Left colon (tissue), 2 donors: Measurements from ENCODE around the gene TBC1D20. TPM values are rescaled to one million over a fixed set of nuclear protein-coding genes. Genes with fewer than 3 reads are reported as not detected.
"Not testable (repeated sequence)": the region's sequence is repeated elsewhere in the genome, so short reads cannot be mapped to it uniquely, and the experiment has no call there.

Experiments
- ATAC-seq: fragments of 200-7000 bp; cut with Tn5 transposase; one replicate; pipeline ENCODE4 v1.9.1; 2020; ENCODE audit warnings: mild to moderate bottlenecking, moderate library complexity
- DNase-seq, 2 donors: peaks; one replicate each; pipeline ENCODE4 v3.0.0-alpha.2; 2020
- intact Hi-C, 2 donors: fragments of 100-400 bp; cut with DNase I in 1 of 2; cut with micrococcal nuclease in 1 of 2; formaldehyde crosslinking; loops; one replicate each; pipeline versions ENCODE4 v1.11.2 to v1.14.0; 2022; cut with DNase I, micrococcal nuclease
- total RNA-seq, 2 donors: library from RNA; stranded (reverse); fragmentation: NEBNext Ultra II Directional; extraction: Animal tissue kit (Norgen Biotek cat#: 25700); gene quantifications; one replicate each; pipeline ENCODE4 v1.2.1, GENCODE V29; 2021
- donor health status: DM: no; HTN: no; CAD: no.
- donor health status: DM: yes; HTN: yes; CAD: no.

The TBC1D20 gene
- total RNA-seq, 2 donors from 2014 or later: 29.0 to 32.3 TPM

- ATAC-seq (no peak), DNase-seq (no peak)
These were observed 15.9 kb upstream of the TBC1D20 start for GRCh38 chr20:478010-478948.

GRCh38 chr20:476561-477249, 14.4 kb upstream of the TBC1D20 start:
- intact Hi-C loops: loop anchor here in 1 of 2 donors (2.0 kb wide), 1 partner anchor 122 kb away; no protein-coding TSS in a partner anchor
- not testable (repeated sequence) for DNase-seq, ATAC-seq

More at GRCh38 chr20:478010-478948, 15.9 kb upstream of the TBC1D20 start:
- intact Hi-C loops: no loop called here

- intact Hi-C loops: loop anchor here in 1 of 2 donors (2.0 kb wide), 1 partner anchor 121 kb away; no protein-coding TSS in a partner anchor
- DNase-seq (no peak), ATAC-seq (peak; percentile 85)
These were observed 13.4 kb upstream of the TBC1D20 start for GRCh38 chr20:475463-476357.

GRCh38 chr20:474581-474980, 12.2 kb upstream of the TBC1D20 start:
- DNase-seq (no peak), ATAC-seq (no peak)
- intact Hi-C loops: no loop called here

DNA sequence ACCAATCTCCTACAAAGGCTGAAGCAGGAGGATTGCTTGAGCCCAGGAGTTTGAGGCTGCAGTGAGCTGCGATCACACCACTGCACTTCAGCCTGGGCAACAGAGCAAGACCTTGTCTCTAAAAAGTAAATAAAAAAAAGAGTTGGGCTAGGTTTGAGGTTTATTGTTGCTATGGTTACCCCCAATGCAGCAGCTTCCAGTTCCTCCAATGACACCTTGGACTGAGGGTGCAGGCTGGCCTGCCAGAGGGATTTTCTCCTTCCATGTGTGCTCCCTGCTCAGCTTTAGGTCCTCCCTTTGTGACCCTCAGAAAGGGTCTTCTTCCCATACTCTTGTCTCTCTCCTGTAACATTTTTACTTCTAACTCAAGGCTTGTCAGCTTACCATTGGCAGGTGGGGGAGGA, 10.6 kb upstream of the TBC1D20 start:
- ATAC-seq (peak; percentile 7), DNase-seq (no peak)
- intact Hi-C loops: no loop called here

DNA sequence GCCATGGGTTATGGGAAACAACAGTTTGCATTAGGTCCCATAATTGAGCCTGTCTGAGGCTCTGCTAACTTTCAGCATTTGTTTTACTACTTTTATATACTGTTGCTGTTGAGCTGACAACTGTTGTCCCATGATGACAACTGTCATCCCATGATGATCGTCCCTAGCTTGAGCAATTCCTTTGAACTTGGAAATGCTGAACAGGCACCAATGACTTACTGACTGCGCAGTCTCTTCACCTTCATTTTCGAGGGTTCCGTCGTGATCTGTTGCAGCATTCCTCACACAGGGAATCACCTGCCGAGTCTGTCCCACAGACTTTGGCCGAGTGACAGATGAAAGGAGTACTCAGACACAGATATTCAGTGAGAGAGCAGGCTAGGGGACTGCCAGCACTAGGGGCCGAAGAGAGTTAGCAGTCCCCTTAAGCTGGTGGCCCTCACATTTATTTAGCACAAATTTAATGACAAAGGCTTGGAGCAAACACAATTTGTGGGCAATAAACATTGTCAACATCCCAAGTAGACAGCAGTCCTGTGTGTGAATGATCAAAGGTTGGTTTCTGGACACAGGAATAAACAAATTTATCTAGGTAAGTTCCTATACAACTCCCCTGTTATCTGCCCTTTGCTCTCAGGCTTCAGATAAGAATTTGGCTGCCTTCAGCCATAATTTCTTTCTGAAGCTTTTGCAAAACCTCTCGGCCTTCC, 10.0 kb upstream of the TBC1D20 start:
- ATAC-seq (peak; percentile 63), DNase-seq (no peak)
- intact Hi-C loops: no loop called here

DNA sequence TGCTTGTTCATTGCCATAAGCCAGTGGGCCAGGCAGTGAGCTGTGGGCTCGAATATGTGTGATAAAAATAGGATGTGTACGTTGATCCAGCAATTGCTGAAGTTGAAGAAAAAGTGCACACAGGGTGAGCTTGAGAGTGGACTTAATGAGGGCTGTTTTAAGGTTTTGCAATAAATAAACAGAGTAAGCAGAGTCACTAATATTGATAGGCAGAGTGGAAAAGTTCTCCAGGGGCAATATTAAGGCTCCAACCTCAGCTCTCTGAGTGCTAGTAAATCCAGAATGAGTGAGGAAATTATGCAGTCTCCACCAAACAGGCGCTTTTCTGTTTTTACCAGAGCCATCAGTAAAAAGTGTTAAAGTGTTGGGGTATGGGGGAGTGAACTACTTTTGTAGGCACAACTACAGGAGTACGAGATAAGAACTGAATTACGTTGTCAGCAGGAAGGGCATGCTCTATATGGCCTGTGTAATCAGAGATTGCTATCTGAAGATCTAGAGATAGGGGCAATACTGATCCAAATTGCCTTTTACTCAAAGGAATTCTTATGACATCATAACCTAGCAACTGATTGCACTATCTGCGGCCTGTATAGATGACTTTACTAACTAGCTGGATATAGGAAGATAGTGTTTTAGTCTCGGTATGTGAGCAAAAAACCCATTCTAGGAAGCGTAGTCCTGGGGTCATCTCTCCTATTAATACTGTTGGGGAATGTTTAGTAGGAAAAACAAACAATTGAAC, 7.6 kb upstream of the TBC1D20 start:
- peak; percentile 53 for ATAC-seq
- intact Hi-C loops: no loop called here

GRCh38 chr20:467755-468154, 5.4 kb upstream of the TBC1D20 start:
- no peak for ATAC-seq
- intact Hi-C loops: no loop called here
- no peak for DNase-seq

More for the DNA sequence above, 7.6 kb upstream of the TBC1D20 start:
- DNase-seq: no peak

DNA sequence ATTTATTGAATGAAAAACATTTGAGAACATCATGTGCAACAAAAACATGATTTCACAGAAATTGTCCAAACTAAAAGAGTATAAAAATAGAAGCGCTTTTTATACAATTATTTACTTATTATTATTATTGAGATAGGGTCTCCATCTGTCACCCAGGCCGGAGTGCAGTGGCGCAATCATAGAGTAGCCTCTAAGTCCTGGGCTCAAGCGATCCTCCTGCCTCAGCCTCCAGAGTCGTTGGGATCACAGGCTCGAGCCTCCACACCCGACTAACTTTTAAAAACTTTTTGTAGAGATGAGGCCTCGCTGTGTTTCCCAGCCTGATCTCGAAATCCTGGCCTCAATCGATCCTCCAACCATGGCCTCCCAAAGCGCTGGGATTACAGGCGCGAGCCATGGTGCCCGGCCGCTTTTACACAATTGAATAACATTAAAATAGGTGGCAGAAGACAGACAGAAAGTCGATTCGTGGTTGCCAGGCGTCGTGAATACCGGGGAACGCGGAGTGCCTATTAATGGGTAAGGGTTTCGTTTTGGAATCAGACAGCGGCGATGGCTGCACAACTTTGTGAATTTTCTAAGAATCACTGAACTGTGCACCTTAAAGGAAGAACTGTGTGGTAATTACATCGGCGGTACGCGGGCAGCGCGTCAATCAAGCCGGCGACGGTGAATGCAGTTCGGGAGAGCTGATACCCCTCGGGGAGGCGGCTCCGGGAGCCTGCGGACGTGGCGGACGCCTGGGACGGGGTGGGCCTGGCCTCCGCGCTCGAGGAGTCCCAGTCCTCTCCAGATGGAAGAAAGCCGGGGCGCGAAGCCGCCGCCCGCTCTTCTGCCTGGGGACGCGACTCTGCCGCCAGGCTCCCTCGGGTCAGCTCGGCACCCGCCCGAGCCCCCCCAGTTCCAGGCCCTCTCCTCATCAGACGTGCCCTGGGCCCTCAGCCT, 807 bp downstream of the TBC1D20 start:
- DNase-seq (peak; percentile 39 to 70), ATAC-seq (peak; percentile 59)
- intact Hi-C loops: no loop called here

- ATAC-seq (no peak), DNase-seq (no peak)
- intact Hi-C loops: no loop called here
These were observed 1.6 kb downstream of the TBC1D20 start for GRCh38 chr20:460707-461106.

- ATAC-seq (no peak), DNase-seq (no peak)
- intact Hi-C loops: no loop called here
These were observed 2.2 kb downstream of the TBC1D20 start for GRCh38 chr20:460180-460579.

DNA sequence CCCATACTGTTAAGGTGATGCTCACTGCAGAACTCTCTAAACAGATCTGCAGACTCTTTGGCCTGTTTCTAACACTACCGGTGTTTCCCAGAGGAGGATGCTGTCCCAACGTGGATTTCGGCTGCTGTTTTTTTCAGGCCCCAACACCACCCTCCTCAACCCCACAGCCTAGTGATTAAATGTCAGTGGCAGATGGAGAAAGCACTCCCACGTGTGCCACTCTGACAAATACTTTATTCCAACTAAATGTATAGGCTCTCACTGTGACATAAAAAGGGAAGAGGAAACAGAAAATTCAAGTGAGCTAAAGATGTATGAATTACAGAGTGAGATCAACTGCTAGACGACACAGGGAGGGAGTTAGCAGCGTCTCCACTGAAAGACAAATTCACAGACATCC, 3.6 kb downstream of the TBC1D20 start:
- DNase-seq (no peak), ATAC-seq (no peak)
- intact Hi-C loops: no loop called here

DNA sequence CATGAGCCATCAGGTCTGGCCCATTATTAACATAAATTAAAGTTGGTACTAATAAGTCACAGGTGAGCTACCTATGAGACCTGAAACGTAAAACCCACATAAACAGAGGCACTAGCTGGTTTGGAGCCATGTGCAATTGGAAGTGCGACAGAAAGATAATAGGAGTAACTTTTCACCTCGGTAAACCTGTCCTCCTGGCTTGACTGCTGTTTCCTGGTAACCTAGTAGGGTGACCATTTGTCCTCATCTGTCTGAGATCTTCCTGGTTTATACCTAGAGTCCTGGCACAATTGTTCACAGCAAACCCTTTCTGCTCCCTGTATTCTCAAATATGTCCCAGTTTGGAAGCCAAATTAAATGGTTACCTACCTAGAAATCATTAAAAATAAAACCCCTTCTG, 7.4 kb downstream of the TBC1D20 start:
- intact Hi-C loops: no loop called here
- ATAC-seq: peak; percentile 76
- DNase-seq: no peak

GRCh38 chr20:452021-452420, 10.3 kb downstream of the TBC1D20 start:
- ATAC-seq, intact Hi-C loops, DNase-seq: not testable (repeated sequence)

- intact Hi-C loops: no loop called here
- no peak for ATAC-seq
- no peak for DNase-seq
These were observed 16.6 kb downstream of the TBC1D20 start for GRCh38 chr20:445514-446336.
